HG03432 (cell line): Measurements from ENCODE around the gene FOXB1.

Experiments
- ATAC-seq: cut with Tn5 transposase; IDR thresholded peaks from one replicate; pipeline ENCODE4 v1.9.1; 2021; ENCODE audit warnings: mild to moderate bottlenecking, moderate library complexity; ENCODE audit not compliant: unreplicated experiment

The FOXB1 gene

DNA sequence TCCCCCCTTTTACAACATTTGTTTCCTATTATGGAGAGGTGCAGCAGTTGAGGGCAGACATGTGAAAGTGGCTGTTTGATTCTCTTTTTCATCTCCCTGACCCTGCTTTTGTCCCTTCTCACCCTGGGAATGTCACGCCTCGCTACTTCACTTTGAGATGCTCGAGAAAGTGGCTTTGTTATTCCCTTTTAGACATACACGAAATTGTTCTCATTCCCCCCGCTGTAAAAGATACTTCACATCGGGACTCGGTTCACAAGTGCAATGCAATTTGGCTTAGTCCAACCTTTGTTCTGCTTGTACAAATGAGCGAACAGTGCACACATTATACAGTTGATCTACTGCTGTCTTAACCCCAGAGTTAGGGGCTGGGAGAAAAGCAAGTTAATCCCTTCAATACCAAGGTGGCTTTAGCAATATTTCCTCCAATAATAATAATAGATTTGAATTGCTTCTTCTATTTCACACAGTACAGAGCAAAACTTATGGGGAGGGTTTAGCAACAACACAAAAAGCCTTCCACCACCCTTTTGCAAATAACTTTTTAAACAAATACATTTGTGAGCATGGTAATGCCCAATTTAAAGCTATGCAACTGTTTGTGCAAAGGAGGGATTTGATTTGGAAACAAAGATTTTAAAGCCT lies 5.7 kb upstream of the FOXB1 start:
- no peak for ATAC-seq

DNA sequence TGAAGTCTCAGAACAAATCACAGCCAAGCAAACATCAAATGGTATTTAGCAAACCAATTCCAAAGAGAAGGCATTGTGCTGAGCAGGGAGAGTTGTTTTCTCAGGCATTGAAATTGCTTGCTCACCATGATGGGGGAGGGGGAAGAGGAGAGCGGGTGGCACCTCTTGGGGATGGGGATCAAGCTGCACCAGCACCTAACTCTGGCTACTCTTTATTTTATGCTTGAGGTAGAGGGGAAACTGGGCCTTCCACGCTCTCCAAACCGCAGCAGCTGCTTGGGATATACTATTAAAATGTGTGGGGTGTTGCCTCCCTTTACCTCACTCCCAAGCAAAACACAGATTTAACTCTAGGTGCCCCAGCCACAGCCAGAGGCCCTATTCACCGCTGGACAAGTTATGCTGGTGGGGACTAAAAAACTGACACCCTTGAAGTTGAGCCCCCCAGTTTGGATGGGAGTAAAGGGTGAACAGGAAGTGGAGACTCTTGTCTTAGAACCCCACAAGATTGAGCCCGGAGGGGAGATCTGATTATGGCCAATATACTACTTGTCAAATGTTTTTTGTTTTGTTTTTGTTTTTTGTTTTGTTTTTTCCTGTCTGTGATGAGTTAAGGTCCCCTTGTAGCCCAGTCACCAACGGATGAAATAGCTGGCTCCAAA lies 5.0 kb upstream of the FOXB1 start:
- no peak for ATAC-seq

DNA sequence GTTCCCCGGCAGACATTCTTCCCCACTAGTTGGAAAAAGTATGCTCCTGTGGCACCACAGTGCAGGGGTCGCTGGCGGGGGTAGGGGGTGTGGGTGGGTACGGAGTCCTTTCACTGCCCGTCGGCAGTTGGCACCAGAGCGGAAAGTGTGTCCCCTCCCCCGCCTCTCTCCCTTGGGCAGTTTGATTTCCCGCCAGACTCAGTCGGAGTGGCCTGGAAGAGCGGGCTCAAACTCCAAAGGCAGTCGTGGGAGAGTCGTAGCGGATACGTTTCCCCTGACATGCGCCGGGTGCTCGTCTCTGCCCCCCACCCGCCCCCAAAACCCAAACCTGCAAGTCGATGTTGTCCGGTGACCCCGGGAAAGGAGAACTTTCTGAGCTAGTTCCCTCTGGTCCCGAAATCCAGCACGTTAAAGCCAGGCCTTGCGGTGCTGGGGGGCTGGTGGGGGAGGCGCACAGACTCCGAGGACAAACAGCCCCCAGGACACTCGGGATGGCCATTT lies 4.4 kb upstream of the FOXB1 start:
- ATAC-seq: no peak

DNA sequence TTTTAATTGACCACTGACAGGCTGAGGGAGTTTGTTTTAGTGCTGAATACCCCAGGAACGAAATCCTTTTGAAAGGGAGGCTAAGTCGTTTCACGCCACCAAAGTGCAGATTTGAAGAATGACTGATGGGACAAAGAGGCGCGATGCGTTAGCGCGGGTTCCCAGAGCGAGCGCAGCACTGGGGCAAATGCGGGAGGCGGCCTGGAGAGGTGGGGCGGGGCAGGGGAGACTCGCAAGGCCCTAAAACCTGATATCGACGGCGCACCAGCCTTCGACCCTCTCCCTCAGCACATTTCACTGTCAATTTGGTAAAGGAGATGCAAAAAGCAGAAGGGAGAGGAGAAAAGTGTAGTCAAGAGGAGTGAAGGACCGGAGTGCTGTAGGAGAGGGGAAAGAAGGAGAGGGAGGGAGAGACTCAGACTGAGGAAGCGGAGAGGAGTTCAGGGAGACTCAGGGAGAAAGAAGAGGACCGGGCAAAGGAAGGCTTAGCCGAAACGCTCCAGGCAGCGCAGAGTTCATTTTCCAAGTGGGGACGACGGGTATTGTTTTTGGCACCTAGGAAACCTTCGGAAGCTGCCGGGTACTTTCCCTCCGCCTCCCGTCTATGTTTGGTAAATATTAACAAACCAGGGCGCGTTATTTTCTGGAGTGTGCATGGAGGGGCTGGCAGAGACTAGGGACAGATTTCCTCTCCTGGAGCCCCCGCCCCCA lies 3.8 kb upstream of the FOXB1 start:
- ATAC-seq: no peak

GRCh38 chr15:60000824-60001609 lies 3.1 kb upstream of the FOXB1 start:
- no peak for ATAC-seq

- no peak for ATAC-seq
These were observed 2.2 kb upstream of the FOXB1 start for GRCh38 chr15:60001610-60002527.

DNA sequence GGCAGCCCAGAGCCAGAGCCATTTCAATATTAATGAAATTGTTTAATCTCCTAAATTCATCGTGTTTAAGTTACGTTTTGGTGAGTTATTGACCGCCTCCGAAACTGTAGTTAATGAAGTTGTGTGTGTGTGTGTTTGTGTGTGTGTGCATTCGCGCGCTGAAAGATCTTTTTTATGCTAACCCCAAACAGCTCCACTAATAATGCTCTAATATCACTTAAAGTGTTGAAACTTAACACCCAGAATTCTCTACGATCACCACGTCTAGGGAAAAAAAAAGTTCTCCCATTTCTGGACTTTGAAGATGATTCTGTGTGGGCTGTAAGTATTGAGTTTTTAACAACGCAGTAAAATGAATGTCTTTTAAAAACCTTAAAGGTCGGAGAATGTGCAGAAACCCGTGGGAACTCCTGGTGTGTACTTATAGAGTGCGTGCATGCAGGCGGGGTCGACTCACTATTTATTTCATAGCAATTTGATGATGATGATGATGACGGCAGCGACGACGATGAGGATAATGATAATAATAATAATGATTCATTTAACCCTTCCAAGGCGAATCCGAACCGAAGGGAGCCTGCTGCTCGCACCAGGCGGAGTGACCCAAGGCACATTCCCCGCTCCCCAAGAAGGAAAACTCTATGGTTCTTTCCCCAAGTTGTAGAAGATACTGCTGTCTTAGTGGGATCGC lies 1.4 kb upstream of the FOXB1 start:
- ATAC-seq: no peak

DNA sequence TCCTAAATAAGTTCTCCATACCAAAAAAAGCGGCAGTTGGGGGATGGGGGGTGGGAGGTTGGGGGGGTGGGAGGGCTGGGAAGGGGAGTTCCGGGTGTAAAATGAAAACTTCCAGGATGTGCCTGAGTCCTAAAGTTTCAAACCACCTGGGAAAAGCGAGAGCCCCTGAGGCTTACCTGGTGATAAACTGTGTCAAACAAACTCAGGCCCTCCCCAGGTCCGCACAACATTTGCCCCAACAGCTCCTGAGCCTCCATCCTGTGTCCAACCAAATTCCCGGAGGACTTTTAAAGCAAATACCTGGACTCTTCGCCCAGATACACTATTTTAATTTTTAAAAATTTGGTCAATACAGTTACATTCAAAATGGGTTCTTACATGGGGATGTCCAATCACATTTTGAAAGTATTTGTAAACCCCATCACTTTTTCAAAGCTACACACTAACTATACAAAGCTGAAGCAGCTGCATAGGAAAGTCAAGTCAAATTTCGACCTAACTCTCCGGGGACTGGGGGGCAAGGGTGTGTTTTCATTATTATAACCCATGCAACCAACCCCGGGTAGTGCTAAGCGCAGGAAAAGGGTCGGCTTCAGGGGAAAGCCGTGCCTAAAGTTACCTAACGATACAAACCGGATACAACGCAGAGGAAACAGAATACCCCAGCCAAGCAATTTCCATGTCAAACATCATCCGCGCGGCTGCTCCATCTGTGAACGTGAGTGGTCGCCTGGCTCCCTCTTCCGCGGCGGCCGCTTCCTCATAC lies 685 bp upstream of the FOXB1 start:
- no peak for ATAC-seq

- ATAC-seq: no peak
These were observed 788 bp downstream of the FOXB1 start for GRCh38 chr15:60004846-60005351.

- ATAC-seq: peak; percentile 6
These were observed 1.5 kb downstream of the FOXB1 start for GRCh38 chr15:60005352-60006202.

DNA sequence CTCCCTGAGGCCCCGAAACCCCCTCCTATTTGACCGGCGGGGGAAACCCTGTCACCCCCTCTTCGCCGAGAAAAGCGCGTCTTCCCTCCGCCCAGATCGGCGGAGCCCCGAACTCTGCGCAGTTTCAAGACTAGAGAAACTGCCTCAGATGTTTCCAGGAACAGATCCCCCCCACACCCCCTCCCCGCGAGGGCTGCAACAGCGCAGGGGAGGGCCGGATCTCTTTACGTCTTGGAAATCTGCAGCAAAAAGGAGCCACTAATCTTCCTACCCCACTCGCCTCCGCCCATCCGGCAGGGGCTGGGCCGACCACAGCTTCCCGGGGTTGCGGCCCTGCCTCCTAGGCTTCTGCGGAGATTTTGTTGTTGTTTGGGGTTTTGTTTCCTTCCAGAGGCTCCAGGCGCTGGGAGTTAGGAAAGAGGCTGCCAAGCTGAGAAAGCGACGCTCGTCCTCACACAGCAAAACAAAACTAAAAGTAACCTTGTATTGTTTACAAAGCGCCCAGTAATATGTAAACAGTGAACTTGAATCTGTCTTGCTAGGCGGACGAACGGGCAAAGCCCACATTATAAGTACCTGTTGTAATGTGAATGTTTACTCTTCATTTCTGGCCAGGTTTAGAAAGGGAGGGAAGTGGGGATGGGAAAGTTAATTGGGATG lies 2.2 kb downstream of the FOXB1 start:
- ATAC-seq: peak; percentile 62

DNA sequence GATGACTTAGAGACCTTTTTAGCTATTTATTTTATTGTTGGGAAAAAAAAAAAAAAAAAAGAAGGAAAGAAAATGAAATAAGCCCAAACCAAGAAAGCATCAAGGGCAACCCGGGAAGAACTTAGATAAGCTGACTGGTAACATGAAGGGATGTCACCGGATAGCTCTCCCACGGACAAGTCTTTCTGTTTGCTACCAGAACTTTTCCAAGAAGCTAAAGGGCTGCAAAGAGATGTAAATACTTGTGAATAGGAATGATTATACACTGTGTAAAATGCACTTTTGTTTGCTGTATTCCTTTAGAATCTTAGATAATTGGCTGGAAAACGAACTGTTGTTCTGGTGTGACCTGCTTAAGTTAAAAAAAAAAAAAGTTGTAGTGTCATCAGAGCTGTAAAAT lies 2.8 kb downstream of the FOXB1 start:
- ATAC-seq: no peak

DNA sequence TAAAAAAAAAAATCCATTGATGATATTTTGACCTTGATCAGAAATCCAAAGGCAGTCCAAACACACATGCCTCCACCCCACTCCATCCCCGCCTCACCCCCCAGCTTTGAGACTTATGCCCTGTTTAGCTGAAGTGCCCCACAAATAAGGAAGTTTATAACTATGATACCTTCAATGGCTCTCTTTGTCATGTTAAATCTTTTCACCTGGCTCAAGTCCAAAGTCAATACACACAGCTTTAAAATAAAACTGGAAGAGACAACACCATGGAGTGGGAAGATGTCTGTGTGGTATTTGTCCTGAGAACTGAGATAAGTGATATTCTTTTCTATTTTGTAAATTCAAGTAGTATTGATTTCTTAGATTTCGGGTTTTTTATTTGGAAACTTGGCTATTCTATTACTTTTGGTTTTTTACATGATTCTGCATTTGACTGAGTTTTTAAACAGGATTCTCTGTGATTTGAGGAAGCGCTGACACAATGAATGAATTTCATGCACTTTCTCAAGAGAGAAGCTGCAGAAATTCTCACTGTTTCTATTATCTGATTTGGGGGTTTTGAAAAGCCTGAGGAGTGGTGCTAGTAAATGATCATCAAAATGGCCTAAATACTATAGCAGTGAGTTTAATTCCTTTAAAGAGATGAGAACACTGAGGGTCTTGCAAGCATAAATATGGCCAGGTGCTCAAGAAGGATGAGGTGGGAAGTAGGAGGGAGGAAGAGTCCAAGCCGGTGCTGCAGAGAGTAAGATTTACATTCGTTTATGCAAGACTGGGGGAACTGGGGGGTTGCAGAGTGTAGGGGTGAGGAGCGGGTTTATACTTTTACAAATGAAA lies 5.2 kb downstream of the FOXB1 start:
- ATAC-seq: no peak

- ATAC-seq: no peak
These were observed 6.0 kb downstream of the FOXB1 start for GRCh38 chr15:60009980-60010732.

DNA sequence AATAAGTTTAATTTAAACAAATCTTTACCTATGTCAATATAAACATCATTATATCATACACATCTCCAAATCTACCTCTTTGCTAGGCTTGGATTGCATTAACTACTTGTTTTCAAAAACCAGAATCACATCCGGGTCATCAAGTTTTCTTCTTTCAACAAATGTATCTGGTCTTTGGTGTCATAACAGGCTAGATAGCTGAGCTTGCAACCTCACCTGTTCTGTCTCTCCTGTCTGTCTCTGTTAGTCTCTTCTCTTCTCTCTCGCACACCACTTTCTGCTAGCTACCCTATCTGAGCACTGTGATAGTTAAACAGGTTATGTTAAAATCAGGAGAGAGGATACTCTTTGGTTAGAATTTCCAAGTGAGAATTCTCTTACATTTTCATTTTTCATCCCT lies 6.7 kb downstream of the FOXB1 start:
- ATAC-seq: no peak

DNA sequence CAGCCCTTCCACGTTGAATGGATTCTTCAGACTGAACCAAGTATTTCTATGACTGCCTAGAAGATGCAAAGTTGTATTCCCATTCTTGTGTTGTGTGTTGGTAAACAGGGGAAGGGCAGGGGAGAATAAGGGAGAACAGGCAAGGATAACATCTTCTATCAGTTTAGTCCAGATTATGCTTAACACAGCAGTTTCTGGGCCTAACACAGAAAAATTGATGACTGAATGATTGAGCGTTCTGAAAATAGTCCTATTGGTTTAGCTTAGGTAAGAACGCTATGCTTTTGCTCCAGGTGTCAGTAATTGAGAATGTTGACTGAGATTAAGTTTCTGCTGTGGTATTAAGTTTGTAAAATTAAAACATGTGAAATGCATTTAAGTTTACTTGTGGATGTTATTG lies 8.6 kb downstream of the FOXB1 start:
- ATAC-seq: no peak
